Upper lobe of right lung (tissue), 1 donor: Measurements from ENCODE around the gene AGBL1. TPM values are rescaled to one million over a fixed set of nuclear protein-coding genes. Genes with fewer than 3 reads are reported as not detected.

Source experiments
- ATAC-seq: fragments of 200-7000 bp; cut with Tn5 transposase; one replicate; pipeline ENCODE4 v1.9.1; 2020; ENCODE audit warnings: mild to moderate bottlenecking, moderate library complexity
- DNase-seq: peaks from one replicate; pipeline ENCODE4 v3.0.0-alpha.2; 2020
- H3K27ac ChIP-seq: fragments of 200-600 bp; one replicate; pipeline ENCODE4 v1.8.0; 2022
- H3K27me3 ChIP-seq: fragments of 200-600 bp; one replicate; pipeline ENCODE4 v1.8.0; 2022; ENCODE audit warnings: mild to moderate bottlenecking
- H3K36me3 ChIP-seq: fragments of 200-600 bp; one replicate; pipeline ENCODE4 v1.8.0; 2022
- H3K4me1 ChIP-seq: fragments of 200-600 bp; one replicate; pipeline ENCODE4 v1.8.0; 2022
- H3K4me3 ChIP-seq: fragments of 200-600 bp; one replicate; pipeline ENCODE4 v1.8.0; 2022; ENCODE audit warnings: mild to moderate bottlenecking
- H3K9me3 ChIP-seq: fragments of 200-600 bp; one replicate; pipeline ENCODE4 v1.8.0; 2022
- intact Hi-C: fragments of 100-400 bp; cut with DNase I; formaldehyde crosslinking; loops from one replicate; pipeline ENCODE4 v1.11.0; 2022
- total RNA-seq: library from RNA; stranded (reverse); fragmentation: NEBNext Ultra II Directional; extraction: Animal tissue kit (Norgen Biotek cat#: 25700); gene quantifications from one replicate; pipeline ENCODE4 v1.2.1, GENCODE V29; 2021
- TF ChIP-seq, protein P1 (sequence below): fragments of 200-600 bp; IDR thresholded peaks from one replicate; pipeline ENCODE4 v1.8.0; 2022; ENCODE audit warnings: antibody characterized with exemption
- donor health status: DM: no; HTN: yes; CAD: no; lungs with severe emphysema.

Gene AGBL1
- total RNA-seq, 1 donor from 2014 or later: 6.5 TPM

DNA sequence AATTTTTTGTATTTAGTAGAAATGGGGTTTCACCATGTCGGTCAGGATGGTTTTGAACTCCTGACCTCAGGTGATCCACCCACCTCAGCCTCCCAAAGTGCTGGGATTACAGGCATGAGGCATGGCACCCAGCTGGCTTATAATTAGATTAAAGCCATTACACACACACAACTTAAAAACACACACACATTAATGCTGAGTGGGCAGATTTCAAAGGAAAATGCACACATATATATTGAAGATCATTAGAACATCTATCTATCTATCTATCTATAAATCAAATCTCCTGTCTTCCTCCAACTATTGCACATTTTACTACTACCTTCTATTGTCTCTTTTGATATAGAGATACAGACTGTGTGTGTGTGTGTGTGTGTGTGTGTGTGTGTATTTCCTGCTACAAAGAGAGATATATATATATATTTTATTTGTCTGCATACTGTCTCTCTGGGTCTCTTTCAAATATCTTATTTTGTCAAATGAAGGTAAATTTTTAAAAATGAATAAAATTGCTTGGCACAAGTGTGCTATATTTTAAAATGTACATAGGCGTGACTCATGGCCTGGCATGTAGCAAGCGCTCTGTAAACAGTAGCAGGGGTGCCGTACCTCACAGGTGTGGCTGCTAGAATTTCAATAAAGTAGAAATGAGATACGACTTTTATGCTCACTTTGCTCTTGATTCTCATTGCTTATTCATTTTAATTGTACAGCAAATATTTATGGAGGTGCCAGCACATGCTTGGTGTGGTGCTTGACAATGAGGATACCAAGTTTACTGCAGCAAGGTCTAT lies 655.8 kb downstream of the AGBL1 start:
- Histone ChIP-seq H3K4me1 (no peaks in the 10 kb centered on the region), H3K27ac (no peak overlapping the region), H3K27me3 (no peaks in the 10 kb centered on the region), H3K36me3 (no peaks in the 10 kb centered on the region), H3K4me3 (no peak overlapping the region), H3K9me3 (no peaks in the 10 kb centered on the region)
- ATAC-seq (no peak), DNase-seq (no peak)
- intact Hi-C loops: no loop called here
- TF ChIP-seq, protein P1, sequence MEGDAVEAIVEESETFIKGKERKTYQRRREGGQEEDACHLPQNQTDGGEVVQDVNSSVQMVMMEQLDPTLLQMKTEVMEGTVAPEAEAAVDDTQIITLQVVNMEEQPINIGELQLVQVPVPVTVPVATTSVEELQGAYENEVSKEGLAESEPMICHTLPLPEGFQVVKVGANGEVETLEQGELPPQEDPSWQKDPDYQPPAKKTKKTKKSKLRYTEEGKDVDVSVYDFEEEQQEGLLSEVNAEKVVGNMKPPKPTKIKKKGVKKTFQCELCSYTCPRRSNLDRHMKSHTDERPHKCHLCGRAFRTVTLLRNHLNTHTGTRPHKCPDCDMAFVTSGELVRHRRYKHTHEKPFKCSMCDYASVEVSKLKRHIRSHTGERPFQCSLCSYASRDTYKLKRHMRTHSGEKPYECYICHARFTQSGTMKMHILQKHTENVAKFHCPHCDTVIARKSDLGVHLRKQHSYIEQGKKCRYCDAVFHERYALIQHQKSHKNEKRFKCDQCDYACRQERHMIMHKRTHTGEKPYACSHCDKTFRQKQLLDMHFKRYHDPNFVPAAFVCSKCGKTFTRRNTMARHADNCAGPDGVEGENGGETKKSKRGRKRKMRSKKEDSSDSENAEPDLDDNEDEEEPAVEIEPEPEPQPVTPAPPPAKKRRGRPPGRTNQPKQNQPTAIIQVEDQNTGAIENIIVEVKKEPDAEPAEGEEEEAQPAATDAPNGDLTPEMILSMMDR: no peak

DNA sequence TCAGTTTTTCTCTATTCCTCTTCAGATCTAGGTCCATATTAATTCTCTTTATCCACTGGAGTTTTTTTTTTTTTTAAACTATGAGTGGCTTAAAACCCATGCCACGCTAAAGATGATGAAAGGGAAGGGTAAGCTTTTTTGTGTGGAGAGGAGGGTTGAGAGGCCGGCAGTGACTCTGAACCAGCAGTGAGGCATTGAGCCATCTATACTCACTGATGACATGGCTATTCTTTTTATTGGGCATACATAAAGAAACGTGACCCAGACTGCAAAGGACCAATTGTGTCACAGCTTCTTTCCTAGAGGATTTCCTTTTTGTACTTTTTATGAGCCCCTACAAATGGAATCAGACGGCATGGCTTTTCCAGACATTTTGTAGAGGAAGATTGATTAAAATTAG lies 662.2 kb downstream of the AGBL1 start:
- no peak overlapping the region for H3K4me3 ChIP-seq
- TF ChIP-seq, protein P1: no peak
- no peak for ATAC-seq
- no peaks in the 10 kb centered on the region for H3K9me3 ChIP-seq
- H3K27me3 ChIP-seq: no peaks in the 10 kb centered on the region
- no peak overlapping the region for H3K27ac ChIP-seq
- DNase-seq: no peak
- intact Hi-C loops: no loop called here
- no peaks in the 10 kb centered on the region for H3K36me3 ChIP-seq
- H3K4me1 ChIP-seq: no peaks in the 10 kb centered on the region

DNA sequence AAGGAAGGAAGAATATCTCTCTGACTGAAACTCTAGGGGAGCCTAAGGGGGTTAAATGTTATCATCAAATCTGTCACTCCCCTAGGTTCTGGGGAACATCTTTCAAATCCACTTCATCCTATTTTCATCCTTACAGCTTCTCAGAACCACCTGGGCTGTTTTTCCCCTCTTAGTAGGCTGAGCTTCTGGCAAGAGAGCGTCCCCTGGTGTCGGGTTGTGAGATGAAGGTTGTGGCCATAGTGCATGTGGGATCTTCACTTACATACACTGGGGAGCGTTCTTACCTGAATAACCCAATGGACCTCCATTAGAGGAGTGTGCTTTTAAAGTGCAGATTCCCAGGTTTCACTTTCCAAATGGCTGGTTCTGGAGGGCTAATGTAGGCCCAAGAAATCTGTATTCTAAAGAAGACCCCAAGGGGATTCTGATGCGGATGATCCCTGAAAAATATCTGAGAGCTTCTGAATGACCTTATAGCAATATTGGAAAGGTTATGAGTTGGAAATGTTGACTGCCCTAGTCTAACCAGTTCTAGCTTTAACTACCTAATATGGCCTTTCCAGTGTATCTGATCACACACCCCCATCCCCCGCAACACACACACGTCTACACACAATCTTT lies 663.7 kb downstream of the AGBL1 start:
- intact Hi-C loops: no loop called here
- no peaks in the 10 kb centered on the region for H3K9me3 ChIP-seq
- no peak overlapping the region for H3K27ac ChIP-seq
- no peaks in the 10 kb centered on the region for H3K27me3 ChIP-seq
- H3K36me3 ChIP-seq: no peaks in the 10 kb centered on the region
- ATAC-seq (peak; percentile 39), DNase-seq (no peak)
- no peaks in the 10 kb centered on the region for H3K4me1 ChIP-seq
- TF ChIP-seq, protein P1: peak; percentile 48
- no peak overlapping the region for H3K4me3 ChIP-seq

DNA sequence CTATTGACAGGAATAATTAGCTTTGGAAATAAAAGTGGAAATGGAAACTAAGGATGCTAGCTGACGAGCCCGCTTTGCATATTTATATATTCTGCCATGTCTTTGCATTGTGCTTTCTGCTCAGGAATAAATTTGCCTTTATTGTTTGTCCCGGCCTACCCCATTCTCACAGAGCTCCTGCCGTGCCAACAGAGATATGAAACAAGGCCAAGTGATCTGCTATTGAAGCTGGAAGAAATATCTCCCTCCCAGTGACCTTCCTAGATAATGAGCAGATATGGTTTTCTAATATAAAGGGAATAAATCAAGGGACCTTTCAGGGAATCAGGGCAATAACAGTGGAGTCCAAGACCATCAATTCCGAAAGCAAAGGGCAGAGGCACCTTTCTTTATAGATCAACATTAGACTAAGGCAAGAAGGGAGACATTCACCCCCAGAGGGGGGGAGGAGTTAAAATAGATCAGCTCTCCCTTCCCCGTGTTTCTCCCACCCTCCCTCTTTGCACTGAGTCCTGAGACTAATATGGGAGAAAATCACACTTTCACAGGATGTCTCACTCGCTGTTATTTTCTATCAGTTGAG lies 664.6 kb downstream of the AGBL1 start:
- Histone ChIP-seq H3K27me3 (no peaks in the 10 kb centered on the region), H3K4me1 (no peaks in the 10 kb centered on the region), H3K4me3 (no peak overlapping the region), H3K27ac (no peak overlapping the region), H3K9me3 (no peaks in the 10 kb centered on the region), H3K36me3 (no peaks in the 10 kb centered on the region)
- TF ChIP-seq, protein P1: no peak
- DNase-seq (no peak), ATAC-seq (no peak)
- intact Hi-C loops: no loop called here

DNA sequence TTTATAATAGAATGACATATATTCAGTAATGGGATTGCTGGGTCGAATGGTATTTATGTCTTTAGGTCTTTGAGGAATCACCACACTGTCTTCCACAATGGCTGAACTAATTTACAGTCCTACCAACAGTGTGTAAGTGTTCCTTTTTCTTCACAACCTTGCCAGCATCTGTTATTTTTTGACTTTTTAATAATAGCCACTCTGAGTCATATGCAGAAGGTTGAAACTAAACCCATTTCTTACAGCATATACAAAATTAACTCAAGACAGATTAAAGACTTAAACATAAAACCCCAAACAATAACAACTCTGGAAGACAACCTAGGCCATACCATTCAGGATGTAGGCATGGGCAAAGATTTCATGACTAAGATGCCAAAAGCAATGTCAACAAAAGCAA lies 671.4 kb downstream of the AGBL1 start:
- no peaks in the 10 kb centered on the region for H3K36me3 ChIP-seq
- intact Hi-C loops: no loop called here

More for the DNA sequence above, 671.4 kb downstream of the AGBL1 start:
- TF ChIP-seq, protein P1: no peak
- Histone ChIP-seq H3K27me3 (no peaks in the 10 kb centered on the region), H3K9me3 (no peaks in the 10 kb centered on the region), H3K4me1 (no peaks in the 10 kb centered on the region), H3K4me3 (no peak overlapping the region), H3K27ac (no peak overlapping the region)
- DNase-seq (no peak), ATAC-seq (no peak)
